ENCODE data around the gene LY6G5B.
A peak's percentile ranks its signal among the peaks of the same experiment; 100 is the strongest.

The LY6G5B gene

GRCh38 chr6:31641370-31641769 lies 28.4 kb upstream of the LY6G5B start:
- no peak for DNase-seq (ENCODE audit: low read depth, low spot score)
- Histone ChIP-seq H3K36me3 (ENCODE audit: control insufficient read depth, insufficient read depth, low read length) (peaks cover 63% of the 10 kb centered on the region), H3K4me1 (ENCODE audit: control insufficient read depth, insufficient read depth, low read length) (no peaks in the 10 kb centered on the region), H3K27ac (ENCODE audit: low read length) (no peak overlapping the region), H3K27me3 (ENCODE audit: control insufficient read depth, insufficient read depth, low read length) (no peaks in the 10 kb centered on the region), H3K9me3 (ENCODE audit: control insufficient read depth, insufficient read depth, low read length) (no peaks in the 10 kb centered on the region), H3K4me3 (ENCODE audit: low read length) (no peak overlapping the region)
- no CpG with 5 or more reads among the region's 4 CpGs for WGBS (ENCODE audit: insufficient coverage, insufficient read length)

DNA sequence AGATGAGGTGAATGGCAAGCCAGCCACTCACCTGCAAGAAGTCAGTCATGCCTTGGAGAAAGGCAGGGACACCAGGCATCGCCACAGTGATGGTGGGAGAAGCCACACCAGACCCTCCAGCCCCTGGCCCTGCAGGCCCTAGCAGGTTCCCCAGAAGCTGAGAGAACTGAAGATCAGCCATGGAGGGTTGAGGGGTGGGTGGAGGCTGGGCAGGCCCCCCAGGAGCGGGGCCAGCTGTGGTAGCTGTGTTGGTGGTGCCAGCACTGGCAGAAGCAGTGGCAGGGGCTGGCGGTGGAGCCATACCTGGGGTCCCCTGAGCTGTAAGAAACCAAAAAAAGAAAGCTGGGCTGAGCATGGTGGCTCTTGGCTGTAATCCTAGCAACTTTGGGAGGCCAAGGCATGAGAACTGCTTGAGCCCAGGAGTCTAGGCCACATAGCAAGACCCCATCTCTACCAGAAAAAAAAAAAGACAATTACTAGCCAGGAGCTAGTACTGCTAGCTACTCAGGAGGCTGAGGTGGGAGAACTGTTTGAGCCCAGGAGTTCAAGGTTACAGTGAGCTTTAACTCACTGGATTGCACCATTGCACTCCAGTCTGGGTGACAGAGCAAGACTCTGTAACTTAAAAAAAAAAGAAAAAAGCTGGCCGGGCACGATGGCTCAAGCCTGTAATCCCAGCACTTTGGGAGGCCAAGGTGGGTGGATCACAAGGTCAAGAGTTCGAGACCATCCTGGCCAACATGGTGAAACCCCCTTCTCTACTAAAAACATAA lies 26.8 kb upstream of the LY6G5B start:
- WGBS (ENCODE audit: insufficient coverage, insufficient read length), result no CpG with 5 or more reads among the region's 6 CpGs
- Histone ChIP-seq H3K4me1 (ENCODE audit: control insufficient read depth, insufficient read depth, low read length) (no peaks in the 10 kb centered on the region), H3K36me3 (ENCODE audit: control insufficient read depth, insufficient read depth, low read length) (peaks cover 54% of the 10 kb centered on the region)

DNA sequence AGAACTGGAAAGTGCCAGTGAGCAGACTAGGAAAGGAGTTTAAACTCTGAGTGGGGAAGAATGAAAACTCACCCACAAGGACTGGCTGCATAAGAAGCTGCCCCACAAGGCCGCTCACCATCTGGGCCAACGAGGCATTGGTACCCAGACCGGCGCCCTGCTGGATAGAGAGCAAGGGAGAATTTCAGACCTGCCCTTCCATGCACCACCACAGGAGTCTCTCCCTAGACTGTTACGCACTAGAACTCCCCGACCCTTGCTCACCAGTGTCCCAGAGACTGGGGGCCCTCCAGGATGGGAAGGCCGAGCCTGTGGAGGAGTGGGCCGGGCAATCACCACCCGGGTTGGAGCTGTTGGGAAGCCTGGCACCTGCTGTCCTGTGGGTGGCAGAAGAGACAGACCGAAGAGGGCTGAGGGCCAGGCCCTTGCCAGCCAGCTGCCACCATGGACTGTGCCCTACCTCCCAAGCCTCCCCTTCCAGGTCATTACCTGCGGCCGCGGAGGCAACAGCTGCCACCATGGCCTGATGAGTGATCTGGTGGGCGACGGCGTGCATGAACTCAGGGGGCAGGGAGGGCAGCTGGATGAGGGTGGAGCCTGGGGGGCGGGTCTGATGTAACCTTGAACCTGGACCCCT lies 25.8 kb upstream of the LY6G5B start:
- no CpG with 5 or more reads among the region's 17 CpGs for WGBS (ENCODE audit: insufficient coverage, insufficient read length)
- no peak for DNase-seq (ENCODE audit: low read depth, low spot score)
- Histone ChIP-seq H3K4me3 (ENCODE audit: low read length) (no peak overlapping the region), H3K27ac (ENCODE audit: low read length) (no peak overlapping the region), H3K36me3 (ENCODE audit: control insufficient read depth, insufficient read depth, low read length) (peaks cover 59% of the 10 kb centered on the region), H3K9me3 (ENCODE audit: control insufficient read depth, insufficient read depth, low read length) (no peaks in the 10 kb centered on the region), H3K27me3 (ENCODE audit: control insufficient read depth, insufficient read depth, low read length) (no peaks in the 10 kb centered on the region), H3K4me1 (ENCODE audit: control insufficient read depth, insufficient read depth, low read length) (no peaks in the 10 kb centered on the region)

More for the DNA sequence above, 26.8 kb upstream of the LY6G5B start:
- no peak for DNase-seq (ENCODE audit: low read depth, low spot score)
- Histone ChIP-seq H3K4me3 (ENCODE audit: low read length) (no peak overlapping the region), H3K27me3 (ENCODE audit: control insufficient read depth, insufficient read depth, low read length) (no peaks in the 10 kb centered on the region), H3K27ac (ENCODE audit: low read length) (no peak overlapping the region), H3K9me3 (ENCODE audit: control insufficient read depth, insufficient read depth, low read length) (no peaks in the 10 kb centered on the region)

- no peak for DNase-seq (ENCODE audit: low read depth, low spot score)
- no peaks in the 10 kb centered on the region for H3K27me3 ChIP-seq (ENCODE audit: control insufficient read depth, insufficient read depth, low read length)
- no peaks in the 10 kb centered on the region for H3K9me3 ChIP-seq (ENCODE audit: control insufficient read depth, insufficient read depth, low read length)
- no peak overlapping the region for H3K4me3 ChIP-seq (ENCODE audit: low read length)
- peaks cover 56% of the 10 kb centered on the region for H3K36me3 ChIP-seq (ENCODE audit: control insufficient read depth, insufficient read depth, low read length)
- no peak overlapping the region for H3K27ac ChIP-seq (ENCODE audit: low read length)
- H3K4me1 ChIP-seq (ENCODE audit: control insufficient read depth, insufficient read depth, low read length), result no peaks in the 10 kb centered on the region
- no CpG with 5 or more reads among the region's 9 CpGs for WGBS (ENCODE audit: insufficient coverage, insufficient read length)
Observed at GRCh38 chr6:31645325-31645724, 24.5 kb upstream of the LY6G5B start.

DNA sequence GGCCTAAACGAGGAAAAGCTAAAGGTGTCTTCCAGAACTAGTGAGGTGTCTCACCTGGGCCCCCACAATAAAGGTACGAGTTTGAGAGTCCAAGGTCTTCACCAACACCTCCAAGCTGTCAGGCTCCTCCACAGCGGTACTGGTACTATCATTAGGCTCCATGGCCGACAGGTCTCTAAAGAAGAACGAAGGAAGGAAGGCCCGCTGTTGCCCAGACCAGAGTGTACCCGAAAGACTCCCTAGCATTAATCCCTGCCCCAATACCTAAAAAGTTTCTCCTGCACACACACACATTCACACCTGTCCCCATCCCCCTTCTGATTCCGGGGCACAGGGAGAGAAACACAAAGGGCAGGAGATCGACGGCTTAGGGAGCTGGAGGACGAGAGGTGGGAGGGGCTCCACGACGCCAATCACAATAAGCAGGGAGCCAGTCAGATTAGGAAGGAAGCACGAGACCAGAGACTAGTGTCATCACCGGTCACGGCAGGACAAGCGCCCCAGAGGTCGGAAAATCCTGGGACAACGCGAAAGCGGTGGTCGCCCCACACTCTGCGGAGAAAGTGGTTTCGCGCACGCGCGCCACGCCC lies 18.1 kb upstream of the LY6G5B start:
- H3K36me3 ChIP-seq (ENCODE audit: control insufficient read depth, insufficient read depth, low read length), result peaks cover 11% of the 10 kb centered on the region; the same call in 1 of the 2 replicates
- H3K4me1 ChIP-seq (ENCODE audit: control insufficient read depth, insufficient read depth, low read length), result no peaks in the 10 kb centered on the region
- no peaks in the 10 kb centered on the region for H3K27me3 ChIP-seq (ENCODE audit: control insufficient read depth, insufficient read depth, low read length)
- no peak overlapping the region for H3K27ac ChIP-seq (ENCODE audit: low read length)
- WGBS (ENCODE audit: insufficient coverage, insufficient read length), result no CpG with 5 or more reads among the region's 29 CpGs
- peak overlapping the region; percentile 90 for H3K4me3 ChIP-seq (ENCODE audit: low read length)
- no peaks in the 10 kb centered on the region for H3K9me3 ChIP-seq (ENCODE audit: control insufficient read depth, insufficient read depth, low read length)
- DNase-seq (ENCODE audit: low read depth, low spot score), result no peak

DNA sequence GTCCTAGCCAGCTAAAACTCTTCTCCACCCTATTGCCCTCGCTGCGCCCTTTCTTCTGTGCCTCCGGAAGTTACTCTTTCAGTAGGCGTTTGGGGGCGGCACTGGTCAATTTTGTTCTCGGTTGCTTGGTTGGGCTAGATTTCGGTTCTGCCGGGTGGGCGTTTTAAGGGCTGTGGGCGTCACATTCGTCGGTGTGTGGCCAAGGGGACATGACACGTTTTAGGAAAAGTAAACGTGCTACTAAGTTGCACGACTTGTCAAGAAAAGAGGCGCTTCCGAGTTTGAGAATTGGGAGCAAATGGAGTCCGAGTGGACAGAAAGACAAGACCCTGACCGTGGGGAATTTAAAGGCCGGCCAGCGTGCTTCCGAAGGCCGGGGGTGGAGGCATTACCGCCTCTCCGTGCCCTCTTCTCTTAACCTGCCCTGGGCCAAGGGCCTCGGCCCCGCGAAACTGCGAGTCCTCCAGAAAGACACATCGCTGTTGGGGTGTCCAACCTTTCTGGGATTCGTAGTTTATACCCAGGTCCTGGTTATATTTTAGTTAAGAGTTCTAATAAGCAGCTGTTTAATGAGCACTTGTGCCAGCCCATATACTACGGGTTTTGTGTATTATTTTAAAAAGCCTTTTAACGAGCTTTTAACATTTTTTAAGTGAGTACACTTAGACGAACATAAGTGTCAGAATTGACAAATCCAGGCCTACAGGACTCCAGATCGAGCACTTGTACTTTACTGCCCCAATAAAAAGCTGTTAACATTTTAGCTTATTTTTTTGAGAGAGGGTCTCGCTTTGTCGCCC lies 16.7 kb upstream of the LY6G5B start:
- Histone ChIP-seq H3K4me3 (ENCODE audit: low read length) (peak overlapping the region; percentile 90; the same call in 1 of the 2 replicates), H3K4me1 (ENCODE audit: control insufficient read depth, insufficient read depth, low read length) (no peaks in the 10 kb centered on the region), H3K27me3 (ENCODE audit: control insufficient read depth, insufficient read depth, low read length) (no peaks in the 10 kb centered on the region), H3K9me3 (ENCODE audit: control insufficient read depth, insufficient read depth, low read length) (no peaks in the 10 kb centered on the region), H3K27ac (ENCODE audit: low read length) (no peak overlapping the region), H3K36me3 (ENCODE audit: control insufficient read depth, insufficient read depth, low read length) (peaks cover 11% of the 10 kb centered on the region; the same call in 1 of the 2 replicates)
- no peak for DNase-seq (ENCODE audit: low read depth, low spot score)
- no CpG with 5 or more reads among the region's 37 CpGs for WGBS (ENCODE audit: insufficient coverage, insufficient read length)

GRCh38 chr6:31654574-31655348 lies 15.0 kb upstream of the LY6G5B start:
- WGBS (ENCODE audit: insufficient coverage, insufficient read length), result no CpG with 5 or more reads among the region's 8 CpGs
- Histone ChIP-seq H3K4me1 (ENCODE audit: control insufficient read depth, insufficient read depth, low read length) (0 out of 2 replicates have a peak, but pooled peaks cover 2% of the 10 kb centered on the region), H3K36me3 (ENCODE audit: control insufficient read depth, insufficient read depth, low read length) (no peaks in the 10 kb centered on the region)

DNA sequence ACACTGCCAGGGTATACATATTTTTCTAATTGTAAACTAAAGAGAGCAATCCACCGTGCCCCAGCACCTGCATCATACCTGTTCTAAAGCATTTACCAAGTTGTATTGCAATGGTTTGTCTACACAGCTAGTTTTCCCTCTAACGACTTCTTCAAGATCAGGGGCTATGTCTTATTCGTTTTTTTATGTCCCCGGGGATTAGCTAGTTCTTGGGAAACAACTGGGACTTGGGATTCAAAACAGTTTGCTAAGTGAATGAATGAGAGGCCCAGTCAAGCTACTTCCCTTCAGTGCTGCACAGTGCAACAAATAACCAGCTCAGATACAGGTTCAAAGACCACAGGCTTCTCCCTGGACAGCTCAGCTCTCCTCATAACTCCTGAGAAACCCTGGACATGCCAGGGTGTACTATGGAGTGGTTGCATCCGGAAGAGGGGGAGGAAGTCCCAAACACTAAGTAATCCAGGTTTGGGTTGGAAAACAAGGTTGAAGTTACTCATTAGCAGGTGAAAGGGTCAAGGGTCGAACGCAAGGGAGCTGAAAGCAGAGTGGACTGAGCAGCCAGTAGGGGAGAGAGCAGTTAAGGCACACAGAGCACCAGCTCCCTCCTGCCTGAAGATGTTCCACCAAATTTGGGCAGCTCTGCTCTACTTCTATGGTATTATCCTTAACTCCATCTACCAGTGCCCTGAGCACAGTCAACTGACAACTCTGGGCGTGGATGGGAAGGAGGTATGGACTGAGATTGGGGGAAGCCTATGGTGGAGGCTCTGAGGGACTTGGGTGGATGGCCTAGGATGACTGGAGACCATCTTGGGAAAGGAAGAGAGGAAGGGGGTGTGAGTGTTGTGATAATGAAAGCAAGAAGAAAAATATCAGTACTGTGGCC lies 14.2 kb upstream of the LY6G5B start, which contains the start of gene APOM:
TSS of gene APOM (plus strand) at position 546 of the 889 bp plus-strand sequence. CDS start at position 619, 73 bp downstream.
- no peaks in the 10 kb centered on the region for H3K27me3 ChIP-seq (ENCODE audit: control insufficient read depth, insufficient read depth, low read length)
- no peaks in the 10 kb centered on the region for H3K9me3 ChIP-seq (ENCODE audit: control insufficient read depth, insufficient read depth, low read length)
- DNase-seq (ENCODE audit: low read depth, low spot score), result no peak
- H3K4me3 ChIP-seq (ENCODE audit: low read length), result no peak within 1 kb of the TSS
- no peak within 1 kb of the TSS for H3K27ac ChIP-seq (ENCODE audit: low read length)
- WGBS (ENCODE audit: insufficient coverage, insufficient read length), result no CpG with 5 or more reads among the region's 8 CpGs
- H3K36me3 ChIP-seq (ENCODE audit: control insufficient read depth, insufficient read depth, low read length), result no peaks in the 10 kb centered on the region
- H3K4me1 ChIP-seq (ENCODE audit: control insufficient read depth, insufficient read depth, low read length), result 0 out of 2 replicates have a peak, but pooled peaks cover 2% of the 10 kb centered on the region

More at GRCh38 chr6:31654574-31655348, 15.0 kb upstream of the LY6G5B start:
- no peak overlapping the region for H3K4me3 ChIP-seq (ENCODE audit: low read length)
- H3K27me3 ChIP-seq (ENCODE audit: control insufficient read depth, insufficient read depth, low read length), result no peaks in the 10 kb centered on the region
- no peaks in the 10 kb centered on the region for H3K9me3 ChIP-seq (ENCODE audit: control insufficient read depth, insufficient read depth, low read length)
- no peak overlapping the region for H3K27ac ChIP-seq (ENCODE audit: low read length)
- no peak for DNase-seq (ENCODE audit: low read depth, low spot score)

All from iPS DF 6.9 (cell line).